H1 (cell line): ENCODE results near the gene SENP1. TPM values are rescaled to one million over a fixed set of nuclear protein-coding genes. Genes with fewer than 3 reads are reported as not detected.
A peak's percentile ranks its signal among the peaks of the same experiment; 100 is the strongest.

Experiments used
- CTCF ChIA-PET: fragments of 300-600 bp; sonication (Branson Sonifier 250); formaldehyde crosslinking; loops from one replicate; lab custom pipeline; 2021; ENCODE audit not compliant: partially characterized antibody; lab: Charles Lee
- POLR2A ChIA-PET: fragments of 300-600 bp; sonication (Branson Sonifier 250); formaldehyde crosslinking; loops from one replicate; lab custom pipeline; 2021; ENCODE audit warnings: inconsistent platforms; ENCODE audit not compliant: partially characterized antibody; lab: Charles Lee
- DNase-seq, 2 experiments: peaks; one replicate each; pipeline versions ENCODE4 v3.0.0 to v3.0.0-alpha.2; 2010 to 2022; ENCODE audit warnings: low spot score in 2 of 2, low read depth in 1 of 2, mixed read lengths in 1 of 2
- FAIRE-seq: peaks from 2 replicates; lab custom pipeline; 2011; peaks lifted over from hg19 to GRCh38; lab: Jason Lieb, UNC
- H2AFZ ChIP-seq: 2 replicates; pipeline ENCODE4 v1.8.1; 2012; ENCODE audit warnings: low read length, inconsistent platforms
- H2AK5ac ChIP-seq: 2 replicates; pipeline ENCODE4 v1.6.1; 2013; ENCODE audit warnings: low read depth, low read length
- H2BK120ac ChIP-seq: replicated peaks from 2 replicates; pipeline ENCODE3; 2013; ENCODE audit warnings: low read depth, low read length, inconsistent platforms
- H2BK12ac ChIP-seq: 2 replicates; pipeline ENCODE4 v1.6.1; 2013; ENCODE audit warnings: low read depth, low read length
- H2BK15ac ChIP-seq: 2 replicates; pipeline ENCODE4 v1.6.1; 2013; ENCODE audit warnings: low read length
- H2BK20ac ChIP-seq: 2 replicates; pipeline ENCODE4 v1.6.1; 2013; ENCODE audit warnings: low read length
- H2BK5ac ChIP-seq: 2 replicates; pipeline ENCODE4 v1.6.1; 2013; ENCODE audit warnings: low read depth, low read length
- H3K14ac ChIP-seq: 2 replicates; pipeline ENCODE4 v1.6.1; 2013; ENCODE audit warnings: inconsistent platforms; ENCODE audit not compliant: insufficient read length
- H3K18ac ChIP-seq: 2 replicates; pipeline ENCODE4 v1.6.1; 2013; ENCODE audit warnings: low read length; ENCODE audit errors: extremely low read depth
- H3K23ac ChIP-seq: 2 replicates; pipeline ENCODE4 v1.6.1; 2013; ENCODE audit warnings: inconsistent platforms; ENCODE audit not compliant: insufficient read length
- H3K23me2 ChIP-seq: 2 replicates; pipeline ENCODE4 v1.6.1; 2013; ENCODE audit warnings: low read depth, low read length
- H3K27ac ChIP-seq: 2 replicates; pipeline ENCODE4 v1.6.1; 2011; ENCODE audit warnings: low read depth, low read length, inconsistent platforms
- H3K27me3 ChIP-seq, 4 experiments: replicated peaks in 1 of 4; 1 replicate in 1 of 4; 2 replicates in 3 of 4; pipeline versions ENCODE4 v1.6.1 to v1.8.1; 2011 to 2013; ENCODE audit warnings: low read length in 3 of 4, mild to moderate bottlenecking in 3 of 4, inconsistent platforms in 2 of 4, mixed read lengths in 2 of 4, moderate library complexity in 1 of 4; ENCODE audit not compliant: control insufficient read depth in 3 of 4, insufficient read depth in 3 of 4; ENCODE audit errors: extremely low read depth in 1 of 4
- H3K36me3 ChIP-seq, 4 experiments: 2 replicates each; pipeline versions ENCODE4 v1.6.1 to v1.8.1; 2011 to 2013; ENCODE audit warnings: mild to moderate bottlenecking in 4 of 4, low read length in 3 of 4, moderate library complexity in 2 of 4, control low read depth in 1 of 4, inconsistent platforms in 1 of 4; ENCODE audit not compliant: insufficient read depth in 4 of 4, control insufficient read depth in 2 of 4
- H3K4ac ChIP-seq: replicated peaks from 2 replicates; pipeline ENCODE3; 2013; ENCODE audit warnings: low read length, low read depth, mixed read lengths, inconsistent platforms; ENCODE audit not compliant: insufficient read length
- H3K4me1 ChIP-seq, 4 experiments: replicated peaks in 1 of 4; 1 replicate in 1 of 4; 2 replicates in 3 of 4; pipeline versions ENCODE4 v1.6.1 to v1.8.1; 2011 to 2013; ENCODE audit warnings: low read length in 3 of 4, inconsistent platforms in 2 of 4, mixed read lengths in 1 of 4; ENCODE audit not compliant: insufficient read depth in 4 of 4, control insufficient read depth in 3 of 4
- H3K4me2 ChIP-seq, 2 experiments: 2 replicates each; pipeline versions ENCODE4 v1.6.1 to v1.8.1; 2011 to 2013; ENCODE audit warnings: low read depth in 2 of 2, low read length in 2 of 2, control low read depth in 1 of 2, inconsistent platforms in 1 of 2, mild to moderate bottlenecking in 1 of 2; ENCODE audit not compliant: insufficient read depth in 1 of 2
- H3K4me3 ChIP-seq, 4 experiments: fragments of 200-600, 300-600 bp in 1 of 4; sonication (generic), shearing (Covaris generic), sonication (Bioruptor Twin) in 1 of 4; 2 replicates each; pipeline versions ENCODE4 v1.5.1 to v1.8.1; 2011 to 2016; ENCODE audit warnings: low read length in 4 of 4, low read depth in 3 of 4, control low read depth in 2 of 4, inconsistent platforms in 2 of 4, mild to moderate bottlenecking in 2 of 4, mixed read lengths in 1 of 4, moderate library complexity in 1 of 4; ENCODE audit not compliant: insufficient read depth in 2 of 4; ENCODE audit errors: extremely low read depth in 1 of 4
- H3K56ac ChIP-seq: replicated peaks from 2 replicates; pipeline ENCODE3; 2013; ENCODE audit warnings: low read depth, mild to moderate bottlenecking, mixed read lengths, low read length, inconsistent platforms; ENCODE audit not compliant: insufficient read length
- H3K79me1 ChIP-seq: 2 replicates; pipeline ENCODE4 v1.6.1; 2013; ENCODE audit warnings: low read depth, low read length, control low read depth
- H3K79me2 ChIP-seq, 2 experiments: 2 replicates each; pipeline versions ENCODE4 v1.6.1 to v1.8.1; 2012 to 2013; ENCODE audit warnings: low read length in 2 of 2, mild to moderate bottlenecking in 2 of 2, inconsistent platforms in 1 of 2; ENCODE audit not compliant: insufficient read depth in 2 of 2, control insufficient read depth in 1 of 2
- H3K9ac ChIP-seq, 4 experiments: replicated peaks in 1 of 4; 1 replicate in 1 of 4; 2 replicates in 3 of 4; pipeline versions ENCODE4 v1.6.1 to v1.8.1; 2011 to 2013; ENCODE audit warnings: low read depth in 3 of 4, low read length in 3 of 4, control low read depth in 2 of 4, mild to moderate bottlenecking in 2 of 4, moderate library complexity in 2 of 4, inconsistent platforms in 1 of 4; ENCODE audit errors: extremely low read depth in 1 of 4
- H3K9me3 ChIP-seq, 2 experiments: 2 replicates each; pipeline versions ENCODE4 v1.6.1 to v1.8.1; 2012 to 2013; ENCODE audit warnings: mild to moderate bottlenecking in 2 of 2, moderate library complexity in 2 of 2, control low read depth in 1 of 2, inconsistent platforms in 1 of 2, low read depth in 1 of 2, low read length in 1 of 2, mixed read lengths in 1 of 2; ENCODE audit not compliant: insufficient read depth in 2 of 2
- H4K20me1 ChIP-seq, 2 experiments: replicated peaks in 1 of 2; 2 replicates each; pipeline versions ENCODE3 to v1.8.1; 2011 to 2013; ENCODE audit warnings: inconsistent platforms in 2 of 2, low read length in 2 of 2, mild to moderate bottlenecking in 1 of 2; ENCODE audit not compliant: insufficient read depth in 2 of 2, control insufficient read depth in 1 of 2
- H4K5ac ChIP-seq: 2 replicates; pipeline ENCODE4 v1.6.1; 2013; ENCODE audit warnings: low read length, low read depth, mixed read lengths, inconsistent platforms; ENCODE audit not compliant: insufficient read length
- H4K8ac ChIP-seq: 2 replicates; pipeline ENCODE4 v1.8.0; 2013; ENCODE audit warnings: mild to moderate bottlenecking, moderate library complexity, low read length, inconsistent platforms; ENCODE audit not compliant: insufficient read depth; ENCODE audit errors: extremely low read depth
- H4K91ac ChIP-seq: replicated peaks from 2 replicates; pipeline ENCODE3; 2013; ENCODE audit warnings: low read length, mixed read lengths, inconsistent platforms; ENCODE audit not compliant: insufficient read length
- ATF3 ChIP-seq: IDR thresholded peaks from 2 replicates; pipeline ENCODE4 v1.6.1; 2011; ENCODE audit warnings: low read depth, mild to moderate bottlenecking, low read length; ENCODE audit not compliant: insufficient read depth
- EP300 ChIP-seq, 2 experiments: IDR thresholded peaks; 1 replicate in 1 of 2; 2 replicates in 1 of 2; pipeline ENCODE4 v1.6.1; 2011 to 2012; ENCODE audit warnings: low read depth in 2 of 2, low read length in 2 of 2, mild to moderate bottlenecking in 2 of 2, borderline replicate concordance in 1 of 2, inconsistent platforms in 1 of 2, moderate library complexity in 1 of 2
- KDM1A ChIP-seq: fragments of 200-600, 300-600 bp; sonication (generic); IDR thresholded peaks from 2 replicates; pipeline ENCODE4 v1.7.1; 2016; ENCODE audit warnings: mild to moderate bottlenecking, low read length, borderline replicate concordance
- RAD21 ChIP-seq, 2 experiments: IDR thresholded peaks in 1 of 2; conservative IDR thresholded peaks in 1 of 2; 2 replicates each; pipeline ENCODE4 v1.6.1; 2011; ENCODE audit warnings: low read depth in 2 of 2, low read length in 2 of 2, improper control_type of control experiment in 1 of 2, inconsistent platforms in 1 of 2, mild to moderate bottlenecking in 1 of 2, moderate library complexity in 1 of 2
- SP4 ChIP-seq: IDR thresholded peaks from 2 replicates; pipeline ENCODE4 v1.6.1; 2012; ENCODE audit warnings: low read length, inconsistent platforms
- SRF ChIP-seq: IDR thresholded peaks from 2 replicates; pipeline ENCODE4 v1.6.1; 2011; ENCODE audit warnings: mild to moderate bottlenecking, low read depth, low read length, moderate library complexity
- WGBS, 2 experiments: shearing (Covaris generic) in 1 of 2; methylation state at CpG; one replicate each; pipeline versions ENCODE4 v1.1.6 to v1.1.7; 2013 to 2015; ENCODE audit warnings: low lambda C conversion rate in 2 of 2, mixed read lengths in 2 of 2, inconsistent platforms in 1 of 2, low coverage in 1 of 2, missing lambda C conversion rate in 1 of 2; ENCODE audit not compliant: insufficient replicate concordance in 2 of 2, insufficient coverage in 1 of 2, insufficient read length in 1 of 2; ENCODE audit errors: extremely low coverage in 1 of 2, missing lambda C conversion rate in 1 of 2; 5-methylcytosine and 5-hydroxymethylcytosine counted together
- polyA plus RNA-seq, 7 experiments: library from polyadenylated mRNA; depleted of rRNA in 3 of 7; stranded (reverse) in 5 of 7; unstranded in 2 of 7; fragments of >200 nt in 5 of 7; fragments of 200-250 nt in 2 of 7; gene quantifications; 1 replicate in 5 of 7; 2 replicates in 1 of 7; 4 replicates in 1 of 7; pipeline versions ENCODE4 v1.2.1 to v1.2.3, GENCODE V29; 2011 to 2013; ENCODE audit warnings: missing spikeins in 2 of 7, mixed read lengths in 2 of 7
- total RNA-seq: library from RNA; stranded (reverse); fragmentation: NEBNext Ultra II Directional; extraction: Animal tissue kit (Norgen Biotek cat#: 25700); gene quantifications from 2 replicates; pipeline ENCODE4 v1.2.1, GENCODE V29; 2021

Gene SENP1
- total and polyA plus RNA-seq, 2 of the 8 experiments (the other 6 are each of a cell fraction or from before 2014, with no cell fraction given), result 14.2 to 31.5 TPM

GRCh38 chr12:48151103-48151771, 45.4 kb upstream of the SENP1 start:
- Histone ChIP-seq H3K4ac (no peak overlapping the region), H2AFZ (no peak overlapping the region), H2AK5ac (no peak overlapping the region), H3K4me2 (no peak overlapping the region), H4K8ac (no peak overlapping the region), H3K4me1 (no peaks in the 10 kb centered on the region), H3K18ac (no peak overlapping the region), H2BK15ac (no peak overlapping the region), H3K79me1 (no peaks in the 10 kb centered on the region), H3K9ac (peak overlapping the region in 1 of 4 experiments; percentile 33; a peak in 1 of 7 replicates), H3K27me3 (no peaks in the 10 kb centered on the region), H4K5ac (no peak overlapping the region), H3K79me2 (no peaks in the 10 kb centered on the region), H3K4me3 (no peak overlapping the region), H4K91ac (no peak overlapping the region), H2BK120ac (no peak overlapping the region), H3K23me2 (no peaks in the 10 kb centered on the region), H3K9me3 (no peaks in the 10 kb centered on the region), H4K20me1 (no peaks in the 10 kb centered on the region), H3K56ac (no peak overlapping the region), H2BK5ac (no peak overlapping the region), H3K23ac (no peak overlapping the region), H2BK20ac (no peak overlapping the region), H2BK12ac (no peak overlapping the region), H3K14ac (no peak overlapping the region), H3K36me3 (peaks cover 3 to 23% (median 13%) of the 10 kb centered on the region in 4 experiments; a peak in 6 of 8 replicates), H3K27ac (no peak overlapping the region)
- WGBS, 2 experiments, result 87% methylated on average over 2 of the region's 2 CpGs; no CpG with 5 or more reads in 1 of the 2 experiments
- no peak for TF ChIP-seq RAD21 (IDR thresholded peaks at IDR 0.05 in 1 of 2, conservative IDR thresholded peaks at IDR 0.05 in 1 of 2; ENCODE audit: low read depth in 2 of 2, low read length in 2 of 2)
- TF ChIP-seq EP300 (IDR thresholded peaks at IDR 0.05; ENCODE audit: borderline replicate concordance in 1 of 2, low read depth in 2 of 2, low read length in 2 of 2), result no peak
- TF ChIP-seq SRF, result no peak
- TF ChIP-seq KDM1A, result no peak
- TF ChIP-seq SP4, result no peak
- TF ChIP-seq ATF3, result no peak
- DNase-seq (no peak), FAIRE-seq (no peak)
- ChIA-PET CTCF (interaction anchor here (0.6 to 2.4 kb wide), 2 partner anchors 14 to 280 kb away, joined by 3 to 18 read pairs; no protein-coding TSS in a partner anchor), POLR2A (interaction anchor here (1.6 to 2.5 kb wide), 4 partner anchors 9 to 45 kb away, joined by 5 to 14 read pairs (median 6); partner anchors contain the start of gene SENP1)
